HG03196 (cell line): Measurements from ENCODE around the gene TAOK3.
"Not testable (repeated sequence)": the region's sequence is repeated elsewhere in the genome, so short reads cannot be mapped to it uniquely, and the experiment has no call there.

Experiments
- ATAC-seq: cut with Tn5 transposase; IDR thresholded peaks from one replicate; pipeline ENCODE4 v1.9.1; 2021; ENCODE audit not compliant: unreplicated experiment

Gene TAOK3

GRCh38 chr12:118374126-118374725 lies 1.5 kb upstream of the TAOK3 start:
- no peak for ATAC-seq

- no peak for ATAC-seq
Observed at GRCh38 chr12:118373616-118374015, 909 bp upstream of the TAOK3 start.

- ATAC-seq = no peak
Observed at GRCh38 chr12:118371321-118372282, 1.1 kb downstream of the TAOK3 start.

- no peak for ATAC-seq
Observed at GRCh38 chr12:118370601-118371000, 2.1 kb downstream of the TAOK3 start.

- ATAC-seq = no peak
Observed at GRCh38 chr12:118368821-118369220, 3.9 kb downstream of the TAOK3 start.

GRCh38 chr12:118361889-118362288 lies 10.8 kb downstream of the TAOK3 start:
- ATAC-seq = no peak

- no peak for ATAC-seq
Observed at GRCh38 chr12:118361092-118361404, 11.7 kb downstream of the TAOK3 start.

- ATAC-seq = no peak
Observed at GRCh38 chr12:118359541-118359915, 13.2 kb downstream of the TAOK3 start.

- no peak for ATAC-seq
Observed at GRCh38 chr12:118358612-118359540, 13.8 kb downstream of the TAOK3 start.

GRCh38 chr12:118358008-118358359 lies 14.7 kb downstream of the TAOK3 start:
- ATAC-seq = no peak

- ATAC-seq = peak; percentile 62
Observed at GRCh38 chr12:118357257-118358007, 15.3 kb downstream of the TAOK3 start.

GRCh38 chr12:118356809-118357256 lies 15.9 kb downstream of the TAOK3 start:
- no peak for ATAC-seq

- no peak for ATAC-seq
Observed at GRCh38 chr12:118355843-118356242, 16.9 kb downstream of the TAOK3 start.

GRCh38 chr12:118354903-118355302 lies 17.8 kb downstream of the TAOK3 start:
- ATAC-seq = no peak

GRCh38 chr12:118354503-118354902 lies 18.2 kb downstream of the TAOK3 start:
- not testable (repeated sequence) for ATAC-seq

GRCh38 chr12:118353721-118354120 lies 19.0 kb downstream of the TAOK3 start:
- ATAC-seq = no peak

GRCh38 chr12:118350908-118351559 lies 21.7 kb downstream of the TAOK3 start:
- ATAC-seq = no peak

- no peak for ATAC-seq
Observed at GRCh38 chr12:118347916-118348315, 24.8 kb downstream of the TAOK3 start.

- ATAC-seq = peak; percentile 71
Observed at GRCh38 chr12:118346895-118347294, 25.8 kb downstream of the TAOK3 start.

GRCh38 chr12:118345355-118345754 lies 27.4 kb downstream of the TAOK3 start:
- no peak for ATAC-seq
